Upper lobe of left lung (tissue), 6 donors: ENCODE data around the gene CDC45. TPM values are rescaled to one million over a fixed set of nuclear protein-coding genes. Genes with fewer than 3 reads are reported as not detected.

ENCODE experiments used
- ATAC-seq, 2 donors: fragments of 200-7000 bp; cut with Tn5 transposase; one replicate each; pipeline ENCODE4 v1.9.1; 2022; ENCODE audit warnings: mild to moderate bottlenecking in 2 of 2, moderate library complexity in 2 of 2; ENCODE audit not compliant: low FRiP score in 2 of 2
- DNase-seq, 2 donors: peaks; one replicate each; pipeline ENCODE4 v3.0.0-alpha.2; 2019 to 2020
- H3K27ac ChIP-seq, 4 donors: fragments of 200-600 bp; sonication (generic); one replicate each; pipeline ENCODE4 v1.5.1; 2016 to 2019
- H3K27me3 ChIP-seq, 4 donors: fragments of 200-600 bp; sonication (generic); one replicate each; pipeline ENCODE4 v1.5.1; 2017 to 2019
- H3K36me3 ChIP-seq, 4 donors: fragments of 200-600 bp; sonication (generic); one replicate each; pipeline ENCODE4 v1.5.1; 2016 to 2019
- H3K4me1 ChIP-seq, 4 donors: fragments of 200-600 bp; sonication (generic); one replicate each; pipeline ENCODE4 v1.5.1; 2018 to 2019
- H3K4me3 ChIP-seq, 4 donors: fragments of 200-600 bp; sonication (generic); one replicate each; pipeline ENCODE4 v1.5.1; 2017 to 2019; ENCODE audit warnings: mild to moderate bottlenecking in 2 of 4, moderate library complexity in 1 of 4
- H3K9me3 ChIP-seq, 4 donors: fragments of 200-600 bp; sonication (generic); one replicate each; pipeline ENCODE4 v1.5.1; 2018 to 2019
- EP300 ChIP-seq, 4 donors: sonication (generic); formaldehyde crosslinking; IDR thresholded peaks; one replicate each; pipeline ENCODE4 v1.5.1; 2017; ENCODE audit warnings: antibody characterized with exemption in 4 of 4, control low read depth in 2 of 4
- POLR2A ChIP-seq, 4 donors: fragments of 450-650 bp; IDR thresholded peaks; one replicate each; pipeline ENCODE4 v1.5.1; 2016 to 2017; ENCODE audit warnings: antibody characterized with exemption in 4 of 4, mild to moderate bottlenecking in 2 of 4
- POLR2AphosphoS5 ChIP-seq, 2 donors: sonication (generic); formaldehyde crosslinking; IDR thresholded peaks; one replicate each; pipeline ENCODE4 v1.5.1; 2017; ENCODE audit warnings: antibody characterized with exemption in 2 of 2
- WGBS, 2 donors: methylation state at CpG; one replicate each; pipeline ENCODE4 v1.1.5; 2017 to 2018; 5-methylcytosine and 5-hydroxymethylcytosine counted together
- total RNA-seq, 6 donors: library from RNA; depleted of rRNA in 4 of 6; stranded (reverse); fragments of >200 nt in 4 of 6; gene quantifications; one replicate each; pipeline versions ENCODE4 v1.1.0 to v1.2.1, GENCODE V29; 2016 to 2021
- TF ChIP-seq, protein P1 (sequence below), 6 experiments: fragments of 450-650 bp in 4 of 6; fragments of 200-600 bp in 2 of 6; sonication (generic) in 2 of 6; IDR thresholded peaks; one replicate each; pipeline ENCODE4 v1.5.1; 2016 to 2019; ENCODE audit warnings: antibody characterized with exemption in 6 of 6
- donor health status: DM: no; HTN: no; CAD: no; lungs with moderate emphysema.
- donor health status: DM: no; HTN: yes; CAD: no; lungs with severe emphysema.

Gene CDC45
- total RNA-seq, 6 donors from 2014 or later, result 0.44 to 3.2 (median 1.8) TPM; not detected in 1

DNA sequence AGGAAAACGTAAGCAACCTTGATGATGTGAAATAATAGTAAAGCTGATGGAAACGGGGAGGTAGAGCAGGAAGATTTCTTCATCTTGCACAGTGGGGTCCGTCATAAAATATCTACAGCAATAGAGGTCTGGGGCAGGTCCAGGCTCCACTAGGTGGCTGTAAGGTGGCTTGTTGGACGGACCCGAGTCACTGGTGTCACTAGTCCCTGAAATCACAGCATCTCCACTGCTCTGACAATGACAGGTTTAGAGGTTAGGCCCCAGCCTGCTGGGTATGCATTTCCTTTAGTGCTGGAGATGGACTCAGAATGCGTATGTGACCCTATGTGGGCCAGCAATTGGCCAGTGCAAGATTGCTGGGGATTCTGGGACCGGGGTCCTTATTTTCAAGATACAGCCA is 69.7 kb downstream of the CDC45 start:
- TF ChIP-seq POLR2A (IDR thresholded peaks at IDR 0.05) (no peak), EP300 (IDR thresholded peaks at IDR 0.05) (no peak), POLR2AphosphoS5 (IDR thresholded peaks at IDR 0.05) (no peak)
- TF ChIP-seq, protein P1, sequence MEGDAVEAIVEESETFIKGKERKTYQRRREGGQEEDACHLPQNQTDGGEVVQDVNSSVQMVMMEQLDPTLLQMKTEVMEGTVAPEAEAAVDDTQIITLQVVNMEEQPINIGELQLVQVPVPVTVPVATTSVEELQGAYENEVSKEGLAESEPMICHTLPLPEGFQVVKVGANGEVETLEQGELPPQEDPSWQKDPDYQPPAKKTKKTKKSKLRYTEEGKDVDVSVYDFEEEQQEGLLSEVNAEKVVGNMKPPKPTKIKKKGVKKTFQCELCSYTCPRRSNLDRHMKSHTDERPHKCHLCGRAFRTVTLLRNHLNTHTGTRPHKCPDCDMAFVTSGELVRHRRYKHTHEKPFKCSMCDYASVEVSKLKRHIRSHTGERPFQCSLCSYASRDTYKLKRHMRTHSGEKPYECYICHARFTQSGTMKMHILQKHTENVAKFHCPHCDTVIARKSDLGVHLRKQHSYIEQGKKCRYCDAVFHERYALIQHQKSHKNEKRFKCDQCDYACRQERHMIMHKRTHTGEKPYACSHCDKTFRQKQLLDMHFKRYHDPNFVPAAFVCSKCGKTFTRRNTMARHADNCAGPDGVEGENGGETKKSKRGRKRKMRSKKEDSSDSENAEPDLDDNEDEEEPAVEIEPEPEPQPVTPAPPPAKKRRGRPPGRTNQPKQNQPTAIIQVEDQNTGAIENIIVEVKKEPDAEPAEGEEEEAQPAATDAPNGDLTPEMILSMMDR (IDR thresholded peaks at IDR 0.05), result no peak
- Histone ChIP-seq H3K4me1 (peaks cover 5 to 7% (median 5%) of the 10 kb centered on the region in 4 donors), H3K9me3 (peaks cover 0 to 4% (median 0%) of the 10 kb centered on the region in 4 donors), H3K36me3 (no peaks in the 10 kb centered on the region), H3K27ac (no peak overlapping the region), H3K27me3 (no peaks in the 10 kb centered on the region), H3K4me3 (no peak overlapping the region)
- 78% methylated on average over 6 to 7 of the region's 7 CpGs for WGBS, 2 donors
- DNase-seq (no peak), ATAC-seq (no peak)

DNA sequence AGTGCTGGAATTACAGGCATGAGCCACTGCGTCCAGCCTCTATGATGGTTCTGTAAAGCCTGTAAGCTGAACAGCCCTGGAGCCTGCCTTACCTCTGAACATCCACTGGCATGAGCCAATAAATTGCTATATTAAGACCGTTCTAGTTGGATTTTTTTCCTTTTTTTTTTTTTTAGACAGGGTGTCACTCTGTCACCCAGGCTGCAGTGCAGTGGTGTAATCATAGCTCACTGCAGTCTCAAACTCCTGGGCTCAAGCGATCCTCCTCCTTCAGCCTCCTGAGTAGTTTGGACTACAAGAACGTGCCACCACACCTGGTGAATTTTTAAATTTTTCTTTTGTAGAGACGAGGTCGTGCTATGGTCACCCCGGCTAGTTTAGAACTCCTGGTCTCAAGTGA is 70.7 kb downstream of the CDC45 start:
- TF ChIP-seq POLR2A (IDR thresholded peaks at IDR 0.05) (no peak), EP300 (IDR thresholded peaks at IDR 0.05) (no peak)
- TF ChIP-seq, protein P1 (IDR thresholded peaks at IDR 0.05), result no peak
- no peak overlapping the region for H3K4me3 ChIP-seq
- no peak overlapping the region for H3K27ac ChIP-seq
- H3K36me3 ChIP-seq, result no peaks in the 10 kb centered on the region
- DNase-seq, result no peak
- peaks cover 0 to 4% (median 1%) of the 10 kb centered on the region in 4 donors for H3K4me1 ChIP-seq
- WGBS, 2 donors, result 86 to 87% methylated on average over 7 of the region's 7 CpGs
- H3K9me3 ChIP-seq, result peaks cover 0 to 4% (median 0%) of the 10 kb centered on the region in 4 donors
- no peak for ATAC-seq
- no peaks in the 10 kb centered on the region for H3K27me3 ChIP-seq

DNA sequence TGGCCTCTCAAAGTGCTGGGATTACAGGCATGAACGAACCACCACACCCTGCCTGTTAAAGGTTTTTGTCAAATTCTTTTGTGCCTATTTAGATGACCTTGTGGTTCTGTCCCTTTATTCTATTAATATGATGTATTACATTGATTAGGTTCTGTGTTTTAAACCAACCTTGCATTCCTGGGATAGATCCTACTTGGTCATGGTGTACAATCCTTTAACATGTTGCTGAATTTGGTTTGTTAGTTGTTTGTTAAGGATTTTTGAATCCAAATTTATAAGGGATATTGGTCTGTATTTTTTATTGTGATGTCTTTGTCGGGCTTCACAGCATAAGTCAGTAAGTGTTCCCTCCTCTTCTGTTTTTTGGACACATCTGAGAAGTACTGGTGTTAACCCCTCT is 73.5 kb downstream of the CDC45 start:
- WGBS, 2 donors, result 89 to 91% methylated on average over 2 of the region's 2 CpGs
- Histone ChIP-seq H3K36me3 (no peaks in the 10 kb centered on the region), H3K27ac (no peak overlapping the region), H3K4me3 (no peak overlapping the region), H3K27me3 (no peaks in the 10 kb centered on the region), H3K9me3 (peaks cover 0 to 4% (median 0%) of the 10 kb centered on the region in 4 donors), H3K4me1 (peaks cover 0 to 8% (median 2%) of the 10 kb centered on the region in 4 donors)
- DNase-seq, result no peak
- TF ChIP-seq, protein P1 (IDR thresholded peaks at IDR 0.05), result no peak
- TF ChIP-seq POLR2A (IDR thresholded peaks at IDR 0.05), result no peak
- no peak for ATAC-seq

DNA sequence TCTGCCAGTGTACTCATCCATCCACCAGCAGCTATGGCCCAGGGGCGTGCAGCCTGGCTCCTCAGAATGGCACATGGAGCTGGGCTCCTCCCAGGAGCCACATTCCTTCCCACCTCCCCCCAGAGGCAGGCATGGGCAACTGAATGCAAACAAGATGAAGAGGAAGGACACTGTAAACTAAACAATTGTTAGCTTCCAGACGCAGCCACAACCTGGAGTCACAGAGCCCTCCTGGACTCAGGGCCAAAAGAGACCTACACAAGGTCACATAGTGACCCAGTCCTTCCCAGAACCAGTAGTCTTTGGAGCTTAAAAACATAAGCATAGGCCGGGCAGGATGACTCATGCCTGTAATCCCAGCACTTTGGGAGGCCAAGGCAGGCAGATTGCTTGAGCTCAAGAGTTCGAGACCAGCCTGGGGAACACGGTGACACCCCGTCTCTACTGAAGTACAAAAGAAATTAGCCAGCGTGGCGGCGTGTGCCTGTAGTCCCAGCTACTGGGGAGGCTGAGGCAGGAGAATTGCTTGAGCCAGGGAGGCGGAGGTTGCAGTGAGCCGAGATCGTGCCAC is 75.2 kb downstream of the CDC45 start:
- Histone ChIP-seq H3K36me3 (no peaks in the 10 kb centered on the region), H3K27ac (peak overlapping the region in 2 of 4 donors; percentile 68), H3K9me3 (peaks cover 0 to 4% (median 0%) of the 10 kb centered on the region in 4 donors), H3K4me3 (no peak overlapping the region), H3K27me3 (no peaks in the 10 kb centered on the region), H3K4me1 (peaks cover 0 to 8% (median 2%) of the 10 kb centered on the region in 4 donors)
- DNase-seq (peak in 1 of 2 donors; percentile 31), ATAC-seq (peak in 1 of 2 donors; percentile 65)
- 72 to 79% methylated on average over 12 of the region's 12 CpGs for WGBS, 2 donors
- no peak for TF ChIP-seq POLR2A (IDR thresholded peaks at IDR 0.05)
- peak; percentile 44 to 67 for TF ChIP-seq POLR2AphosphoS5 (IDR thresholded peaks at IDR 0.05)
- TF ChIP-seq, protein P1 (IDR thresholded peaks at IDR 0.05), result peak in 2 of 6 experiments; percentile 32 to 40
- TF ChIP-seq EP300 (IDR thresholded peaks at IDR 0.05), result peak in 1 of 4 donors; percentile 39

DNA sequence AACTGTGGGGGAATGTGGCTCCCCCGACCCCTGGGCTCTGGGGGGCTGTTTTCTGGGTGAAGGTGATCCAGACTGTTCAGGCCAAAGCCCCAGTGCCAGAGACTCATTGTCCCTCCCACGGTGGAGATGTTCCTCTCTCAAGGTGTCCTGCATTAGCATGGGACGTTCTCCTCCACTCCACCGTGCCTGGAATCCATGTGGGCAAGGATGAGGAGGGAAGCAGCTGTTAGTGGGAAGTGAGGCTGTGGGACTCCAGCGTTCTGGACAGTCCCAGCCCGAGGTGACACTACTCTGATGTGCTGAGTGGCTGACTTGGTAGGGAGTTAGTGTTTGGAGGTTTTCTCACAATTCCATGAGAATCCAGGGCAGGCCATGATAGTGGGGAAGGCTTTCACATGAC is 75.9 kb downstream of the CDC45 start:
- peak overlapping the region in 3 of 4 donors; percentile 4 to 68 (median 68) for H3K27ac ChIP-seq
- ATAC-seq (peak in 1 of 2 donors; percentile 58), DNase-seq (no peak)
- H3K4me3 ChIP-seq, result no peak overlapping the region
- 68 to 92% methylated on average over 2 to 6 of the region's 6 CpGs for WGBS, 2 donors
- no peaks in the 10 kb centered on the region for H3K27me3 ChIP-seq
- peaks cover 0 to 4% (median 0%) of the 10 kb centered on the region in 4 donors for H3K9me3 ChIP-seq
- H3K4me1 ChIP-seq, result peaks cover 0 to 8% (median 2%) of the 10 kb centered on the region in 4 donors
- no peak for TF ChIP-seq POLR2AphosphoS5 (IDR thresholded peaks at IDR 0.05)
- TF ChIP-seq EP300 (IDR thresholded peaks at IDR 0.05), result no peak
- TF ChIP-seq, protein P1 (IDR thresholded peaks at IDR 0.05), result no peak
- no peak for TF ChIP-seq POLR2A (IDR thresholded peaks at IDR 0.05)
- H3K36me3 ChIP-seq, result no peaks in the 10 kb centered on the region
